IMR-90 (cell line): ENCODE results near the gene SFSWAP. TPM values are rescaled to one million over a fixed set of nuclear protein-coding genes. Genes with fewer than 3 reads are reported as not detected.

Source experiments
- ATAC-seq: fragments of 200-7000 bp; cut with Tn5 transposase; 2 replicates; pipeline ENCODE4 v1.9.1; 2020; ENCODE audit warnings: low read depth, mild to moderate bottlenecking, moderate library complexity
- BruUV-seq: library from RNA; stranded (reverse); fragments of 400-500 nt; replicated peaks from 2 replicates; lab custom pipeline; 2021; lab: Mats Ljungman, UMichigan
- CTCF ChIA-PET: fragments of 300-600 bp; formaldehyde crosslinking; extraction: SDS; loops from one replicate; lab custom pipeline; 2021; ENCODE audit warnings: antibody characterized with exemption; lab: Yijun Ruan, JAX
- POLR2A ChIA-PET: fragments of 300-600 bp; sonication (Branson Sonifier 250); formaldehyde crosslinking; loops from one replicate; lab custom pipeline; 2022; ENCODE audit warnings: antibody characterized with exemption; ENCODE audit not compliant: unreplicated experiment; lab: Charles Lee
- DNase-seq: peaks from one replicate; pipeline ENCODE4 v3.0.0; 2013
- H2AFZ ChIP-seq: replicated peaks from 2 replicates; pipeline ENCODE3; 2013; ENCODE audit warnings: low read length, mild to moderate bottlenecking; ENCODE audit not compliant: poor library complexity
- H2AK5ac ChIP-seq: 2 replicates; pipeline ENCODE4 v1.6.1; 2013; ENCODE audit warnings: low read depth, low read length, inconsistent platforms
- H2AK9ac ChIP-seq: replicated peaks from 2 replicates; pipeline ENCODE3; 2013; ENCODE audit warnings: mild to moderate bottlenecking, low read depth, low read length, moderate library complexity; ENCODE audit not compliant: poor library complexity
- H2BK120ac ChIP-seq: 2 replicates; pipeline ENCODE4 v1.6.1; 2013; ENCODE audit warnings: low read depth, low read length, inconsistent platforms
- H2BK15ac ChIP-seq: 3 replicates; pipeline ENCODE4 v1.6.1; 2013; ENCODE audit warnings: low read depth, low read length, inconsistent platforms
- H2BK20ac ChIP-seq: 2 replicates; pipeline ENCODE4 v1.6.1; 2013; ENCODE audit warnings: low read depth, mild to moderate bottlenecking, inconsistent platforms, low read length, moderate library complexity
- H2BK5ac ChIP-seq: 2 replicates; pipeline ENCODE4 v1.6.1; 2013; ENCODE audit warnings: mild to moderate bottlenecking, low read depth, low read length, inconsistent platforms; ENCODE audit not compliant: poor library complexity, severe bottlenecking
- H3K14ac ChIP-seq: replicated peaks from 2 replicates; pipeline ENCODE4 v1.6.1; 2013; ENCODE audit warnings: low read depth, low read length, inconsistent platforms
- H3K18ac ChIP-seq: 2 replicates; pipeline ENCODE4 v1.6.1; 2013; ENCODE audit warnings: low read depth, low read length, control low read depth
- H3K23ac ChIP-seq: 2 replicates; pipeline ENCODE4 v1.6.1; 2013; ENCODE audit warnings: low read depth, low read length, inconsistent platforms
- H3K27ac ChIP-seq: 2 replicates; pipeline ENCODE4 v1.5.1; 2013; ENCODE audit warnings: mild to moderate bottlenecking, control low read depth, low read length; ENCODE audit not compliant: insufficient read depth
- H3K27me3 ChIP-seq: 2 replicates; pipeline ENCODE4 v1.6.1; 2013; ENCODE audit warnings: low read length; ENCODE audit not compliant: control insufficient read depth, insufficient read depth
- H3K36me3 ChIP-seq: 2 replicates; pipeline ENCODE4 v1.6.1; 2013; ENCODE audit warnings: low read length, mixed read lengths; ENCODE audit not compliant: control insufficient read depth, insufficient read depth
- H3K4ac ChIP-seq: 2 replicates; pipeline ENCODE4 v1.6.1; 2013; ENCODE audit warnings: low read depth, low read length, inconsistent platforms
- H3K4me1 ChIP-seq: 2 replicates; pipeline ENCODE4 v1.6.1; 2013; ENCODE audit warnings: low read length, mixed read lengths; ENCODE audit not compliant: control insufficient read depth, insufficient read depth
- H3K4me2 ChIP-seq: 2 replicates; pipeline ENCODE4 v1.6.1; 2013; ENCODE audit warnings: low read depth, mild to moderate bottlenecking, control low read depth, low read length, moderate library complexity
- H3K4me3 ChIP-seq: 2 replicates; pipeline ENCODE4 v1.5.1; 2013; ENCODE audit warnings: low read depth, mild to moderate bottlenecking, control low read depth, low read length, moderate library complexity; ENCODE audit not compliant: insufficient read depth
- H3K56ac ChIP-seq: 2 replicates; pipeline ENCODE4 v1.6.1; 2013; ENCODE audit warnings: low read length, inconsistent platforms; ENCODE audit not compliant: insufficient read depth; ENCODE audit errors: extremely low read depth
- H3K79me1 ChIP-seq, 2 experiments: 2 replicates each; pipeline ENCODE4 v1.6.1; 2013; ENCODE audit warnings: low read length in 2 of 2, inconsistent platforms in 1 of 2, low read depth in 1 of 2
- H3K9ac ChIP-seq: 2 replicates; pipeline ENCODE4 v1.6.1; 2013; ENCODE audit warnings: low read depth, low read length, control low read depth
- H3K9me1 ChIP-seq: 2 replicates; pipeline ENCODE4 v1.6.1; 2013; ENCODE audit warnings: low read length, inconsistent platforms; ENCODE audit not compliant: insufficient read depth
- H3K9me3 ChIP-seq: 2 replicates; pipeline ENCODE4 v1.6.1; 2013; ENCODE audit warnings: low read length; ENCODE audit not compliant: control insufficient read depth, insufficient read depth
- H4K20me1 ChIP-seq: 2 replicates; pipeline ENCODE4 v1.6.1; 2013; ENCODE audit warnings: low read length, inconsistent platforms; ENCODE audit not compliant: insufficient read depth
- H4K5ac ChIP-seq: 2 replicates; pipeline ENCODE4 v1.6.1; 2013; ENCODE audit warnings: mild to moderate bottlenecking, low read depth, low read length, control low read depth
- H4K8ac ChIP-seq, 2 experiments: 2 replicates each; pipeline ENCODE4 v1.6.1; 2013; ENCODE audit warnings: low read depth in 2 of 2, low read length in 2 of 2, control low read depth in 1 of 2, inconsistent platforms in 1 of 2
- H4K91ac ChIP-seq: 2 replicates; pipeline ENCODE4 v1.6.1; 2013; ENCODE audit warnings: low read depth, low read length, inconsistent platforms; ENCODE audit not compliant: insufficient read depth
- CEBPB ChIP-seq: IDR thresholded peaks from 2 replicates; pipeline ENCODE4 v1.6.1; 2012; ENCODE audit warnings: low read depth, low read length, improper control_type of control experiment
- CHD1 ChIP-seq: IDR thresholded peaks from 2 replicates; pipeline ENCODE4 v1.6.1; 2012; ENCODE audit warnings: low read depth, low read length, improper control_type of control experiment
- MAFK ChIP-seq: IDR thresholded peaks from 2 replicates; pipeline ENCODE4 v1.6.1; 2012; ENCODE audit warnings: low read depth, low read length, improper control_type of control experiment
- MAZ ChIP-seq: IDR thresholded peaks from 2 replicates; pipeline ENCODE4 v1.6.1; 2012; ENCODE audit warnings: low read depth, mild to moderate bottlenecking, low read length, improper control_type of control experiment, moderate library complexity, borderline replicate concordance
- RFX5 ChIP-seq: IDR thresholded peaks from 2 replicates; pipeline ENCODE4 v1.8.0; 2012; ENCODE audit warnings: low read depth, mild to moderate bottlenecking, low read length, moderate library complexity
- SMC3 ChIP-seq: fragments of 150-350 bp; IDR thresholded peaks from 2 replicates; pipeline ENCODE4 v1.6.1; 2016; ENCODE audit warnings: low read depth, mild to moderate bottlenecking, antibody characterized with exemption, low read length, moderate library complexity
- WGBS, 2 experiments: methylation state at CpG; one replicate each; pipeline versions ENCODE4 v1.1.5 to v1.1.7; 2013; ENCODE audit warnings: missing lambda C conversion rate in 2 of 2; ENCODE audit not compliant: insufficient read length in 1 of 2; ENCODE audit errors: extremely low coverage in 2 of 2; 5-methylcytosine and 5-hydroxymethylcytosine counted together
- dilution Hi-C: fragments of 300-500 bp; cut with HindIII; formaldehyde crosslinking; loops from one replicate; pipeline ENCODE4 v1.14.3; 2018; ENCODE audit warnings: low sequenced_read_pairs; ENCODE audit not compliant: unreplicated experiment
- in situ Hi-C: fragments of 300-500 bp; cut with MboI; formaldehyde crosslinking; loops from 3 replicates; pipeline ENCODE4 v1.14.3; 2019; ENCODE audit warnings: low sequenced_read_pairs, inconsistent platforms, mixed read lengths
- intact Hi-C: fragments of 100-400 bp; cut with micrococcal nuclease; formaldehyde crosslinking; loops from 2 replicates; pipeline ENCODE4 v1.10.0; 2022
- polyA plus RNA-seq, 3 experiments: library from polyadenylated mRNA; depleted of rRNA; stranded (reverse); fragments of >200 nt; gene quantifications; 2 replicates each; pipeline ENCODE4 v1.2.3, GENCODE V29; 2012; ENCODE audit warnings: low replicate concordance in 1 of 3
- total RNA-seq: library from RNA; depleted of rRNA; stranded (reverse); fragments of >200 nt; gene quantifications from 2 replicates; pipeline ENCODE4 v1.2.3, GENCODE V29; 2012

Gene SFSWAP
- total and polyA plus RNA-seq, 2 of the 4 experiments (the other 2 are of a cell fraction): 19.7 to 22.4 TPM

DNA sequence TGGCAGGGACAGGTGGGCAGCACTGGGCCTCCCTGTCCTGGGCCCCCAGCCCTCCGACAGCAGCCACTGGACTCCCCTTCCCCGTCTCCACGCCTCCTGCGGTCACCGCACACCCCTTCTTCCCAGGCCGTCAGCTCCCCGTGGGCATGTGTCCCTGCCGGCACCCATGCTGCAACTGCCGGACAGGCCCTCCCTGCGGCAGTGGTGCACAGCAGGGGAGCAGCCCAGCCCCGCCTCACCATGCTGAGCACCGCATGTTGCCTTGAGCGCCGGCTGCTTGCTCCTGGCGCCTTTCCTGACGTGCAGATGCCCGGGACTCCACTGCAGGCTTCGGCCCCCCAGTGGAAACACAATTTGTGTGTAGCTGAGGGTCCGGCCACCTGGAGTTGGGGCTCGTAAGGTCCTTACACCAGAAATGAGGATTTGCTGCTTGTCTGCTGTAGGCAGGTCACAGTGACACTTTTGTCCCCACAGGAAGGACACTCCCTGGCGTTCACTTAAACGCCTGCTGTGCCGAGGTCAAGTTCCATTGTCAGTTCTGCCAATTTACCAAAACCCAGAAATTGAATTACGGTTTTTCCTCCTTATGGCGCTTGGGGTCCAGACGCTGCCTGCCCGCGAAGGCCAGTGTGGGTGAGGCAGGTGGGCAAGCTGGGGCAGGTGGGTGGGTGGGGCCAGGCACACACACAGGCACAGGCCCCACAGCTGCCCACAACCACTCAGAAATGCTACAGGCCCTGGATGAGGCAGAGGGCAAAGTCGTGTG is 89.1 kb downstream of the SFSWAP start (continued):
- TF ChIP-seq MAZ: no peak

DNA sequence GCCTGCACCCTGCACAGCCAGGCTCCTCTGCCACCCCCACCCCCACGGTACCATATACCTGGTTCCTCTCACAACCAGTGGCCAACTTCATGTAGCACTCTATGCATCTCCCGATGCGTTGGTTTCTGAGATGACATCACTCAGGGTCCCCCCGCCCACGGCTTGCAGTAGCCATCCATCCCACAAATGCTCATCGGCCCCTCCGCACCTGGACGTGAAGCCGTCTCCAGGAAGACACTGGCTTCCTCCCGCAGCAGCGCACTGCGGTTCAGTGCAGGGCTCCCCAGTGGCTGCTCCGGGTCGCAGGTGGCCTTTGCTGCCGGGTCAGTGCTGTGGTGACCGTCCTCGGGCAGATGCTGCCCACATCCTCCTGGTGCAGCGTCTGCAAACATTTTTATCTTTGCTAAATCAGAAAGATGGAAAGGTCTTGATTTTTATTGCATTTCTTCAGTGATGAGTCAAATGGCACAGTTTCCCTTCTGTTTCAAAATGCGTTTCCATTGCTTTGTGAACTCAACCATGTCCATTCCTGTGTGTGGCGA is 89.8 kb downstream of the SFSWAP start:
- no peak overlapping the region for H3K27ac ChIP-seq
- H4K8ac ChIP-seq: no peak overlapping the region
- H2AK5ac ChIP-seq: no peak overlapping the region
- H2BK20ac ChIP-seq: no peak overlapping the region
- H3K4ac ChIP-seq: no peak overlapping the region
- no peak overlapping the region for H3K56ac ChIP-seq
- no peak overlapping the region for H3K23ac ChIP-seq
- H3K4me2 ChIP-seq: no peak overlapping the region
- in situ Hi-C loops: no loop called here
- ATAC-seq: no peak
- H3K36me3 ChIP-seq: peaks cover 34% of the 10 kb centered on the region
- H4K20me1 ChIP-seq: no peaks in the 10 kb centered on the region
- no peak overlapping the region for H2AFZ ChIP-seq
- H3K9ac ChIP-seq: no peak overlapping the region
- ChIA-PET POLR2A (no interaction called here), CTCF (no interaction called here)
- DNase-seq: no peak
- intact Hi-C loops: no loop called here
- no peak overlapping the region for H2BK120ac ChIP-seq
- dilution Hi-C loops: no loop called here
- no peak overlapping the region for H3K18ac ChIP-seq
- H4K91ac ChIP-seq: no peak overlapping the region
- 90% methylated on average over 6 of the region's 20 CpGs; no CpG with 5 or more reads in 1 of the 2 experiments for WGBS, 2 experiments
- H2BK15ac ChIP-seq: no peak overlapping the region
- no peak overlapping the region for H2BK5ac ChIP-seq
- H4K5ac ChIP-seq: no peak overlapping the region
- no peaks in the 10 kb centered on the region for H3K27me3 ChIP-seq
- no peak overlapping the region for H2AK9ac ChIP-seq
- H3K4me1 ChIP-seq: peaks cover 4% of the 10 kb centered on the region; the same call in 1 of the 2 replicates
- peaks cover 3% of the 10 kb centered on the region; the same call in 1 of the 2 replicates for H3K9me1 ChIP-seq
- TF ChIP-seq CEBPB: no peak
- TF ChIP-seq MAFK: no peak
- no peak for TF ChIP-seq SMC3
- no peak for TF ChIP-seq CHD1
- TF ChIP-seq RFX5: no peak
- H3K9me3 ChIP-seq: no peaks in the 10 kb centered on the region
- H3K4me3 ChIP-seq: no peak overlapping the region
- peaks cover 0 to 2% of the 10 kb centered on the region in 2 experiments; a peak in 1 of 4 replicates for H3K79me1 ChIP-seq
- no peak overlapping the region for H3K14ac ChIP-seq
- no TSS peak for BruUV-seq
